ENCODE data around the gene SPEN. TPM values are rescaled to one million over a fixed set of nuclear protein-coding genes. Genes with fewer than 3 reads are reported as not detected.

The SPEN gene
- polyA plus RNA-seq, 1 of the 3 experiments (the other 2 are of a cell fraction) = 6.1 TPM

GRCh38 chr1:15835205-15835740, 12.2 kb upstream of the SPEN start:
- CTCF ChIA-PET = interaction anchor here (1.1 to 3.3 kb wide), 2 partner anchors 12 to 15 kb away, joined by 4 to 10 read pairs; partner anchors contain the start of gene SPEN
- Histone ChIP-seq H3K9me3 (no peaks in the 10 kb centered on the region; the same call in 1 of the 2 replicates), H3K9ac (peak overlapping the region; percentile 99), H3K4me2 (peak overlapping the region; percentile 100), H3K79me2 (ENCODE audit: insufficient read depth) (peaks cover 27% of the 10 kb centered on the region), H3K4me3 (ENCODE audit: low read depth in 2 of 2, low read length in 1 of 2) (peak overlapping the region; percentile 61 to 98), H3K27ac (ENCODE audit: low read depth in 2 of 2, low read length in 1 of 2) (peak overlapping the region; percentile 98 to 100), H2AFZ (ENCODE audit: low read depth) (peak overlapping the region; percentile 83), H4K20me1 (ENCODE audit: insufficient read depth) (no peaks in the 10 kb centered on the region), H3F3A (replicated peaks; ENCODE audit: insufficient read depth) (peaks cover 34% of the 10 kb centered on the region), H3K36me3 (replicated peaks in 1 of 2; ENCODE audit: control insufficient read depth in 1 of 2, insufficient read depth in 2 of 2, low read length in 1 of 2) (peaks cover 0 to 6% of the 10 kb centered on the region in 2 experiments), H3K4me1 (ENCODE audit: control insufficient read depth in 1 of 2, insufficient read depth in 2 of 2, low read depth in 1 of 2, low read length in 1 of 2) (peaks cover 3 to 12% of the 10 kb centered on the region in 2 experiments; a peak in 2 of 4 replicates), H3K27me3 (ENCODE audit: insufficient read depth) (no peaks in the 10 kb centered on the region), H3K9me2 (no peaks in the 10 kb centered on the region)
- under 1% methylated on average over 29 of the region's 37 CpGs for WGBS (ENCODE audit: low lambda C conversion rate)
- no peak for TF ChIP-seq SMC3 (IDR thresholded peaks at IDR 0.05; ENCODE audit: low read depth, low read length)
- peak; percentile 12; the same call in 1 of the 2 replicates for TF ChIP-seq FOXM1 (IDR thresholded peaks at IDR 0.05; ENCODE audit: low read depth)
- DNase-seq = peak; percentile 62
- POLR2A ChIA-PET = interaction anchor here (0.5 to 3.0 kb wide), 6 partner anchors 10 to 44 kb away, joined by 3 to 19 read pairs (median 10); partner anchors contain the start of gene SPEN

GRCh38 chr1:15835741-15836510, 11.6 kb upstream of the SPEN start:
- Histone ChIP-seq H3K9ac (peak overlapping the region; percentile 99), H4K20me1 (ENCODE audit: insufficient read depth) (no peaks in the 10 kb centered on the region), H3K9me2 (no peaks in the 10 kb centered on the region), H3K27ac (ENCODE audit: low read depth in 2 of 2, low read length in 1 of 2) (peak overlapping the region; percentile 98 to 100), H3K4me3 (ENCODE audit: low read depth in 2 of 2, low read length in 1 of 2) (peak overlapping the region; percentile 61 to 98), H3F3A (replicated peaks; ENCODE audit: insufficient read depth) (peaks cover 31% of the 10 kb centered on the region), H3K36me3 (replicated peaks in 1 of 2; ENCODE audit: control insufficient read depth in 1 of 2, insufficient read depth in 2 of 2, low read length in 1 of 2) (peaks cover 0 to 6% of the 10 kb centered on the region in 2 experiments), H3K9me3 (no peaks in the 10 kb centered on the region; the same call in 1 of the 2 replicates), H3K4me1 (ENCODE audit: control insufficient read depth in 1 of 2, insufficient read depth in 2 of 2, low read depth in 1 of 2, low read length in 1 of 2) (peaks cover 3 to 12% of the 10 kb centered on the region in 2 experiments; a peak in 2 of 4 replicates), H2AFZ (ENCODE audit: low read depth) (peak overlapping the region; percentile 92), H3K27me3 (ENCODE audit: insufficient read depth) (no peaks in the 10 kb centered on the region), H3K79me2 (ENCODE audit: insufficient read depth) (peaks cover 27% of the 10 kb centered on the region), H3K4me2 (peak overlapping the region; percentile 100)
- 3% methylated on average over 50 of the region's 66 CpGs for WGBS (ENCODE audit: low lambda C conversion rate)
- peak; percentile 96 for DNase-seq
- ChIA-PET CTCF (interaction anchor here (3.3 kb wide), 1 partner anchor 11 kb away, joined by 10 read pairs; the partner anchor contains the start of gene SPEN), POLR2A (interaction anchor here (0.6 to 3.0 kb wide), 4 partner anchors 11 to 50 kb away, joined by 3 to 14 read pairs (median 4); partner anchors contain the start of gene SPEN)
- TF ChIP-seq FOXM1 (IDR thresholded peaks at IDR 0.05; ENCODE audit: low read depth) = no peak
- TF ChIP-seq CTCF (IDR thresholded peaks at IDR 0.05) = no peak
- TF ChIP-seq CHD2 (IDR thresholded peaks at IDR 0.05; ENCODE audit: low read length, partially characterized antibody) = peak; percentile 88
- TF ChIP-seq USF2 (IDR thresholded peaks at IDR 0.05; ENCODE audit: borderline replicate concordance, low read depth, low read length) = no peak
- no peak for TF ChIP-seq EZH2phosphoT487 (IDR thresholded peaks at IDR 0.05; ENCODE audit: borderline replicate concordance, low read depth)
- 0 out of 2 replicates have a peak, but pooled peaks have one; percentile 19 for TF ChIP-seq MXI1 (IDR thresholded peaks at IDR 0.05; ENCODE audit: low read depth, low read length)
- no peak for TF ChIP-seq TCF12 (IDR thresholded peaks at IDR 0.05)
- TF ChIP-seq ZBTB33 (IDR thresholded peaks at IDR 0.05; ENCODE audit: borderline replicate concordance, low read depth) = no peak
- TF ChIP-seq EP300 (IDR thresholded peaks at IDR 0.05; ENCODE audit: borderline replicate concordance in 1 of 2, low read depth in 1 of 2, low read length in 1 of 2) = peak in 1 of 2 experiments; percentile 46; a peak in 3 of 4 replicates
- TF ChIP-seq REST (IDR thresholded peaks at IDR 0.05; ENCODE audit: low read depth, low read length) = 0 out of 2 replicates have a peak, but pooled peaks have one; percentile 42
- peak; percentile 36; the same call in 1 of the 2 replicates for TF ChIP-seq RCOR1 (IDR thresholded peaks at IDR 0.05; ENCODE audit: low read length)
- peak; percentile 90 for TF ChIP-seq POLR2AphosphoS5 (IDR thresholded peaks at IDR 0.05; ENCODE audit: low read depth, low read length)
